ENCODE measurements around the gene CPNE9.

The CPNE9 gene

GRCh38 chr3:9669277-9669676 lies 34.4 kb upstream of the CPNE9 start:
- Histone ChIP-seq H3K27ac (no peak overlapping the region), H3K4me3 (ENCODE audit: low read depth, low read length) (no peak overlapping the region), H3K36me3 (replicated peaks) (peaks cover 61% of the 10 kb centered on the region), H3K27me3 (replicated peaks) (no peaks in the 10 kb centered on the region)
- TF ChIP-seq, protein P1, sequence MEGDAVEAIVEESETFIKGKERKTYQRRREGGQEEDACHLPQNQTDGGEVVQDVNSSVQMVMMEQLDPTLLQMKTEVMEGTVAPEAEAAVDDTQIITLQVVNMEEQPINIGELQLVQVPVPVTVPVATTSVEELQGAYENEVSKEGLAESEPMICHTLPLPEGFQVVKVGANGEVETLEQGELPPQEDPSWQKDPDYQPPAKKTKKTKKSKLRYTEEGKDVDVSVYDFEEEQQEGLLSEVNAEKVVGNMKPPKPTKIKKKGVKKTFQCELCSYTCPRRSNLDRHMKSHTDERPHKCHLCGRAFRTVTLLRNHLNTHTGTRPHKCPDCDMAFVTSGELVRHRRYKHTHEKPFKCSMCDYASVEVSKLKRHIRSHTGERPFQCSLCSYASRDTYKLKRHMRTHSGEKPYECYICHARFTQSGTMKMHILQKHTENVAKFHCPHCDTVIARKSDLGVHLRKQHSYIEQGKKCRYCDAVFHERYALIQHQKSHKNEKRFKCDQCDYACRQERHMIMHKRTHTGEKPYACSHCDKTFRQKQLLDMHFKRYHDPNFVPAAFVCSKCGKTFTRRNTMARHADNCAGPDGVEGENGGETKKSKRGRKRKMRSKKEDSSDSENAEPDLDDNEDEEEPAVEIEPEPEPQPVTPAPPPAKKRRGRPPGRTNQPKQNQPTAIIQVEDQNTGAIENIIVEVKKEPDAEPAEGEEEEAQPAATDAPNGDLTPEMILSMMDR (IDR thresholded peaks at IDR 0.05; ENCODE audit: low read depth, low read length, missing control alignments): no peak
- no peak for DNase-seq
- in situ Hi-C loops (cut with HindIII; ENCODE audit: low pct_ligation_motif_present, low sequenced_read_pairs): no loop called here

DNA sequence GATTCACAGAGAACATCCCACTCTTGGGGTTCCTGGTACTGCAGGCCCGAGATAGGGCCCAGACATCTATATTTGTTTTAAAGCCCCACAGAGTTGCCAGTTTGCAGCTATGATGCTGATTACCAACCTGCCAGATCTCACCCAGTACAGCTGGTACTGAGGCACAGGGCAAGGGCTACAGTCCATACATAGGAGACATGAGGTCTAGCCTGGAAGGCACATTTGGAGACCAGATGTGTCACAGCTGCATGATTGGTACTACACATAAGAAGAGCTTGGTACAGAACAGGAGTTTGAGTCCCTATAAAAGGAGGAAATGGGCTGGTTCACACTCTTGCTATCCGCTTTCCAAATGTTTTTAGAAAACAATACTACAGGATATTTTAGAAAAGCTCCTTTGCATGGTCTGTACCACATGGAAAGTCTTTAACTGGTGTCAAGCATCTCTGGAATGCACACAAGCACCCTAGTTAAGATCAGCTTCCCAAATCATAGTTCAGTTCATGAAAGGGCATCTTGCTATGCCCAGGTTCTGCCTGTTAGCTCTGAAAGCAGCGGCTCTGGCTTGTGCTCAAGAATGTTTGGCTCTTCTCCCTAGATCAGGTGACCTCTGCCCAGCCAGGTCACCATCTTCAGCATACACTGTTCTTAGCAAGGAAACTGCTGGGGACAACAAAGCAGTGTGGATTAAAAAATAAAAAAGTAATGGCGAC lies 33.8 kb upstream of the CPNE9 start:
- no peak for DNase-seq
- no peak overlapping the region for H3K4me3 ChIP-seq (ENCODE audit: low read depth, low read length)
- TF ChIP-seq, protein P1 (IDR thresholded peaks at IDR 0.05; ENCODE audit: low read depth, low read length, missing control alignments): no peak
- H3K27ac ChIP-seq: no peak overlapping the region
- no peaks in the 10 kb centered on the region for H3K27me3 ChIP-seq (replicated peaks)
- H3K36me3 ChIP-seq (replicated peaks): peaks cover 58% of the 10 kb centered on the region
- in situ Hi-C loops (cut with HindIII; ENCODE audit: low pct_ligation_motif_present, low sequenced_read_pairs): no loop called here

- Histone ChIP-seq H3K27me3 (replicated peaks) (no peaks in the 10 kb centered on the region), H3K4me3 (ENCODE audit: low read depth, low read length) (no peak overlapping the region), H3K27ac (no peak overlapping the region), H3K36me3 (replicated peaks) (peaks cover 59% of the 10 kb centered on the region)
- TF ChIP-seq, protein P1 (IDR thresholded peaks at IDR 0.05; ENCODE audit: low read depth, low read length, missing control alignments): no peak
- DNase-seq: no peak
- in situ Hi-C loops (cut with HindIII; ENCODE audit: low pct_ligation_motif_present, low sequenced_read_pairs): no loop called here
Measured at GRCh38 chr3:9673082-9673481, 30.6 kb upstream of the CPNE9 start.

DNA sequence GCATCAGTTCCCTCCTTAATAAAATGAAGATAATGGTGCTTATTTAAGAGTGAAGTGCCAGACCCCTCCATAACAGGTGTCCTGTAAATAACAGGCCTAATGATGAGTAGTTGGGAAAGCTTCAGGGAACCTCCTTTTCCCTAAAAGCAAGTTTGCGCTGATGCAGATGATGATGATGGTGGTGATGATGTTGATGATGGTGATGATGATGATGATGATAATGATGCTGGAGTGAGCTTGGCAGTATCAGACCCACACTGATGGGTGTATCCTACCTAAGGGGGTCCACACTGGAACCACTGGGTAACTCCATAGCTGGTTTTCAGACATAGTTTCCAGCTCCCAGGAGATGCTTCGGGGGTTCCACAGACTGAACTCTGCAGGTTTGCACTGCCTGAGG lies 29.9 kb upstream of the CPNE9 start:
- H3K27me3 ChIP-seq (replicated peaks): no peaks in the 10 kb centered on the region
- no peak for DNase-seq
- H3K27ac ChIP-seq: no peak overlapping the region
- peaks cover 57% of the 10 kb centered on the region for H3K36me3 ChIP-seq (replicated peaks)
- TF ChIP-seq, protein P1 (IDR thresholded peaks at IDR 0.05; ENCODE audit: low read depth, low read length, missing control alignments): no peak
- no peak overlapping the region for H3K4me3 ChIP-seq (ENCODE audit: low read depth, low read length)
- in situ Hi-C loops (cut with HindIII; ENCODE audit: low pct_ligation_motif_present, low sequenced_read_pairs): no loop called here

DNA sequence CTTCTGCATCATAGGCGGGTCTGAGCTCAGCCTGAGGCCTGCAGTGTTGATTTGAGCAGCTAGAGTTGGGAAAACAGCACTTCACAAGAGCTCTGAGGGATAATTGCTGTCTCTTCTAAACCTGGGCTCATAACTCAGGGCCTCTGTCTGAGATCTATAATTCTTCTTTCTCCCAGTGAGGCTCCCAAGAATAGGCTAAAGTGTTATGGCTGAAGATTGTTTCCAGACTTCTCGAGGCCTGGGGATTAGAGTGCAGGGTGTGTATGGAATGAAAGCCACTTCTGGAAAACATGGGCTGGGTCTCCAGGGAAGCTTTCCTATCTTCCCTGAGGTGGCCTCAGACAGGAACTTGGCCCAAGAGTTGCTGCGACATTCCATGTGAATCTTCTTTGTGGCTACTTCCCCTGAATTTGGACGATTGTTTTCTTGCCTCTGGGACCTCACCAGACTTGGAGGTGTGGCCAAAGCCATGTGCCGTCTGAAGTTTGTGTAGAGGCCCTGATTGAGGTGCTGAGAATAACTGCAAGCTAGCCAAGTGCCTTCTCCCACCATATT lies 27.8 kb upstream of the CPNE9 start:
- Histone ChIP-seq H3K4me3 (ENCODE audit: low read depth, low read length) (no peak overlapping the region), H3K27me3 (replicated peaks) (no peaks in the 10 kb centered on the region), H3K36me3 (replicated peaks) (peaks cover 65% of the 10 kb centered on the region), H3K27ac (no peak overlapping the region)
- no peak for DNase-seq
- TF ChIP-seq, protein P1 (IDR thresholded peaks at IDR 0.05; ENCODE audit: low read depth, low read length, missing control alignments): no peak
- in situ Hi-C loops (cut with HindIII; ENCODE audit: low pct_ligation_motif_present, low sequenced_read_pairs): no loop called here

Measured in brain microvascular endothelial cell (primary cell).